K562 (cell line): ENCODE measurements around the gene CYB5R4. TPM values are rescaled to one million over a fixed set of nuclear protein-coding genes. Genes with fewer than 3 reads are reported as not detected.
A peak's percentile ranks its signal among the peaks of the same experiment; 100 is the strongest.

Experiments
- BHLHE40 ChIP-seq: IDR thresholded peaks from 2 replicates; pipeline ENCODE4 v1.6.1; 2011; ENCODE audit warnings: low read length, improper control_type of control experiment
- BRD9 ChIP-seq: fragments of 450-650 bp; IDR thresholded peaks from 2 replicates; pipeline ENCODE4 v1.6.1; 2018; ENCODE audit warnings: low read depth; ENCODE audit not compliant: partially characterized antibody
- CHAMP1 ChIP-seq: fragments of 450-650 bp; IDR thresholded peaks from 2 replicates; pipeline ENCODE4 v1.6.1; 2016; ENCODE audit warnings: mild to moderate bottlenecking
- CREM ChIP-seq: IDR thresholded peaks from 2 replicates; pipeline ENCODE4 v1.6.1; 2014; ENCODE audit warnings: antibody characterized with exemption, low read depth
- EHMT2 ChIP-seq: fragments of 450-650 bp; IDR thresholded peaks from 2 replicates; pipeline ENCODE4 v1.6.1; 2018; ENCODE audit warnings: antibody characterized with exemption
- FOXM1 ChIP-seq, 2 experiments: fragments of 450-650 bp in 1 of 2; sonication (generic) in 1 of 2; formaldehyde crosslinking in 1 of 2; IDR thresholded peaks; 2 replicates each; pipeline versions ENCODE4 v1.6.1 to v1.9.0; 2017 to 2022; ENCODE audit warnings: low read depth in 2 of 2, mild to moderate bottlenecking in 2 of 2, missing genetic modification reagents in 1 of 2, moderate library complexity in 1 of 2
- GABPB2 ChIP-seq: fragments of 250-450 bp; sonication (Bioruptor Pico); conservative IDR thresholded peaks from 2 replicates; pipeline ENCODE4 v1.5.1; 2021; ENCODE audit warnings: mild to moderate bottlenecking
- HES1 ChIP-seq: fragments of 450-650 bp; IDR thresholded peaks from 2 replicates; pipeline ENCODE4 v1.6.1; 2016; ENCODE audit warnings: low read depth, mild to moderate bottlenecking, moderate library complexity
- HSF4 ChIP-seq: fragments of 250-450 bp; sonication (Bioruptor Pico); IDR thresholded peaks from 2 replicates; pipeline ENCODE4 v2.1.2; 2022; ENCODE audit warnings: mild to moderate bottlenecking, moderate library complexity, borderline replicate concordance
- L3MBTL2 ChIP-seq: fragments of 450-650 bp; IDR thresholded peaks from 2 replicates; pipeline ENCODE4 v1.6.1; 2016; ENCODE audit warnings: mild to moderate bottlenecking, moderate library complexity
- MEF2A ChIP-seq: IDR thresholded peaks from 2 replicates; pipeline ENCODE4 v1.6.1; 2011; ENCODE audit warnings: low read depth, mild to moderate bottlenecking, low read length, moderate library complexity; ENCODE audit not compliant: control insufficient read depth
- MLLT1 ChIP-seq, 2 experiments: fragments of 450-650 bp; IDR thresholded peaks; 2 replicates each; pipeline ENCODE4 v1.6.1; 2016
- MYBL2 ChIP-seq, 2 experiments: fragments of 450-650 bp in 1 of 2; sonication (generic) in 1 of 2; formaldehyde crosslinking in 1 of 2; IDR thresholded peaks; 2 replicates each; pipeline versions ENCODE4 v1.6.1 to v1.8.1; 2017 to 2022; ENCODE audit warnings: borderline replicate concordance in 1 of 2, inconsistent platforms in 1 of 2, low read depth in 1 of 2, mild to moderate bottlenecking in 1 of 2, missing genetic modification reagents in 1 of 2, moderate library complexity in 1 of 2
- MYC ChIP-seq, 2 experiments: fragments of 250-450 bp in 1 of 2; sonication (Bioruptor Pico) in 1 of 2; IDR thresholded peaks; 2 replicates each; pipeline versions ENCODE4 v1.5.1 to v1.6.1; 2012 to 2021; ENCODE audit warnings: low read depth in 2 of 2, borderline replicate concordance in 1 of 2, improper control_type of control experiment in 1 of 2, low read length in 1 of 2, mild to moderate bottlenecking in 1 of 2, moderate library complexity in 1 of 2
- NCOR1 ChIP-seq: fragments of 450-650 bp; IDR thresholded peaks from 2 replicates; pipeline ENCODE4 v1.6.1; 2016; ENCODE audit warnings: mild to moderate bottlenecking, moderate library complexity
- NFE2 ChIP-seq: IDR thresholded peaks from 2 replicates; pipeline ENCODE4 v1.6.1; 2014; ENCODE audit warnings: antibody characterized with exemption, low read depth
- RBM25 ChIP-seq: fragments of 200-400 bp; formaldehyde crosslinking; IDR thresholded peaks from 2 replicates; pipeline ENCODE4 v1.6.1; 2018; ENCODE audit warnings: low read length, low read depth, moderate library complexity; ENCODE audit not compliant: severe bottlenecking
- RCOR1 ChIP-seq, 2 experiments: IDR thresholded peaks; 2 replicates each; pipeline ENCODE4 v1.6.1; 2012; ENCODE audit warnings: low read depth in 2 of 2, low read length in 2 of 2, borderline replicate concordance in 1 of 2, improper control_type of control experiment in 1 of 2
- SMARCE1 ChIP-seq: fragments of 450-650 bp; IDR thresholded peaks from 2 replicates; pipeline ENCODE4 v1.7.1; 2016; ENCODE audit warnings: mild to moderate bottlenecking
- TBP ChIP-seq: optimal IDR thresholded peaks from 2 replicates; pipeline ENCODE3; 2011; ENCODE audit warnings: low read depth, low read length, improper control_type of control experiment
- ZNF121 ChIP-seq: sonication (generic); formaldehyde crosslinking; conservative IDR thresholded peaks from 2 replicates; pipeline ENCODE4 v1.8.0; 2022; ENCODE audit warnings: missing genetic modification reagents
- polyA plus RNA-seq, 8 experiments: library from polyadenylated mRNA; depleted of rRNA in 4 of 8; stranded (reverse) in 5 of 8; unstranded in 3 of 8; fragments of >200 nt; fragmentation: Nextera tagmentation in 2 of 8; fragmentation: Illumina TruSeq in 1 of 8; extraction: Ambion mirVana in 2 of 8; extraction: Trizol in 1 of 8; gene quantifications; 2 replicates each; pipeline versions ENCODE4 v1.2.1 to v1.2.3, GENCODE V29; 2011 to 2014; ENCODE audit warnings: inconsistent platforms in 1 of 8, missing spikeins in 1 of 8
- total RNA-seq, 7 experiments: library from RNA; depleted of rRNA in 6 of 7; stranded (reverse); fragments of >200 nt in 6 of 7; fragmentation: Illumina TruSeq in 2 of 7; extraction: Trizol in 2 of 7; gene quantifications; 2 replicates each; pipeline versions ENCODE4 v1.2.1 to v1.2.3, GENCODE V29; 2011 to 2021; ENCODE audit warnings: low replicate concordance in 1 of 7
- TF ChIP-seq, protein P1 (sequence below): fragments of 450-650 bp; IDR thresholded peaks from 2 replicates; pipeline ENCODE4 v1.6.1; 2016; ENCODE audit warnings: antibody characterized with exemption

Gene CYB5R4
- total and polyA plus RNA-seq, 9 of the 15 experiments (the other 6 are each of a cell fraction or from before 2014, with no cell fraction given) = 5.9 to 23.1 (median 19.0) TPM

GRCh38 chr6:83976871-83977270, 117.4 kb downstream of the CYB5R4 start (continued):
- TF ChIP-seq CHAMP1 (peak; percentile 87), BHLHE40 (peak; percentile 54; the same call in 1 of the 2 replicates), NFE2 (peak; percentile 73), RBM25 (peak; percentile 8), NCOR1 (peak; percentile 34; the same call in 1 of the 2 replicates), GABPB2 (CRISPR knock-in tag) (no peak), TBP (no peak), SMARCE1 (peak; percentile 74), RCOR1 (IDR thresholded peaks at IDR 0.05; ENCODE audit: borderline replicate concordance in 1 of 2, low read depth in 2 of 2, low read length in 2 of 2) (0 out of 4 replicates have a peak, but pooled peaks of 1 of the 2 experiments have one; percentile 31), MLLT1 (IDR thresholded peaks at IDR 0.05) (0 out of 4 replicates have a peak, but pooled peaks of 1 of the 2 experiments have one; percentile 49), BRD9 (peak; percentile 62), FOXM1 (IDR thresholded peaks at IDR 0.05; ENCODE audit: low read depth) (peak; percentile 81), FOXM1 (CRISPR knock-in tag; IDR thresholded peaks at IDR 0.05; ENCODE audit: low read depth) (no peak), HSF4 (CRISPR knock-in tag) (no peak; the same call in 1 of the 2 replicates), MEF2A (0 out of 2 replicates have a peak, but pooled peaks have one; percentile 10), CREM (peak; percentile 47), L3MBTL2 (peak; percentile 76), MYC (IDR thresholded peaks at IDR 0.05; ENCODE audit: low read depth, low read length) (peak; percentile 65), MYC (CRISPR knock-in tag; IDR thresholded peaks at IDR 0.05; ENCODE audit: borderline replicate concordance, low read depth) (no peak), HES1 (0 out of 2 replicates have a peak, but pooled peaks have one; percentile 20), EHMT2 (peak; percentile 77), MYBL2 (IDR thresholded peaks at IDR 0.05; ENCODE audit: low read depth) (peak; percentile 93), MYBL2 (CRISPR knock-in tag; IDR thresholded peaks at IDR 0.05; ENCODE audit: borderline replicate concordance) (no peak), ZNF121 (CRISPR knock-in tag) (no peak)
- TF ChIP-seq, protein P1, sequence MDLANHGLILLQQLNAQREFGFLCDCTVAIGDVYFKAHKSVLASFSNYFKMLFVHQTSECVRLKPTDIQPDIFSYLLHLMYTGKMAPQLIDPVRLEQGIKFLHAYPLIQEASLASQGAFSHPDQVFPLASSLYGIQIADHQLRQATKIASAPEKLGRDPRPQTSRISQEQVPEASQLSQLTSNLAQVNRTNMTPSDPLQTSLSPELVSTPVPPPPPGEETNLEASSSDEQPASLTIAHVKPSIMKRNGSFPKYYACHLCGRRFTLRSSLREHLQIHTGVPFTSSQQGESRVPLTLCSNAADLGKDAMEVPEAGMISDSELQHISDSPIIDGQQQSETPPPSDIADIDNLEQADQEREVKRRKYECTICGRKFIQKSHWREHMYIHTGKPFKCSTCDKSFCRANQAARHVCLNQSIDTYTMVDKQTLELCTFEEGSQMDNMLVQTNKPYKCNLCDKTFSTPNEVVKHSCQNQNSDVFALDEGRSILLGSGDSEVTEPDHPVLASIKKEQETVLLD = peak; percentile 68; the same call in 1 of the 2 replicates
